Measurements from ENCODE around the gene ZNF830. TPM values are rescaled to one million over a fixed set of nuclear protein-coding genes. Genes with fewer than 3 reads are reported as not detected.

The ZNF830 gene
- total RNA-seq, 1 experiment from 2014 or later: 11.1 TPM

DNA sequence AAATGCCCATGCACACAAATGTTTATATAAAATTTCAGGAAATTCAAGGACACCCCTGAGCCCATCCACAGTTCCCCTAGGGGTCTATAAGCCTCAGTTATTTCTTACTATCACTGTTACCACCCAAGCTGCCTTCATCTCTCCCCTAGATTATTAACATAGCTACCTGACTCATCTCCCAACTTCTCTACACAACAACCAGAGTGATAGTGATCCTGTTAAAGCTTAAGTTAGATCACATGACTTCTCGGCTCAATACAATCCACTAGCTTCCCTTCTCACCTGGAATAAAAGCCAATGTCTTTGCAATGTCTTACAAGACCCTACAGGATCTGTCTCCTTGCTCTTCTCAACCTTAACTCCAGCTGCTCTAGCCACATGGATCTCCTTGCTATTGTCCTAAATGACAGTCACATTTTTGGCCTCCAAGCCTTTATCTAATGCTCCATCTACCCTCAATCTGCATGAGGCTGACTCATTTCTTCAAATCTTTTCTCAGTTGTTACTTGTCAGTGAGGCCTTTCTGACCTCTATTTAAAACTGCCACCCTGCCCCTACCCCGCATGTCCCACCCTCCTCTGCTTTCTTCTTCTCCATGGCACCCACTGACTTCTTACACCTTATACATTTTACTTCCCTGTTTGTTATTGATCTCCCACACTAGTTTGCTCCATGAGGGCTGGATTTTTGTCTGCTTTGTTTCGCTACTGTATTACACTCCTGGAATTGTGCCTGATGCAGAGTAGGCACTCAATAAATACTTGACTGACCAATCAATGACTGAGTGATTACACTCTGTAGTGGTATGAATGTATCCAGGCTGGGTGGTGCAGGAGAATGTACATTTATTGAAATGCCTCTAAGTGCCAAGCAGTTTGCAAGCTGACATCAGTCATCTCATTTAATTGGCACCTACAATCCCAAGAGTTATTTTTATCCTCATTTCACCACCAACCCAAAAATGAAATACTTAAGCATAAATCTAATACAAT, 13.8 kb downstream of the ZNF830 start:
- ChIA-PET POLR2A (no interaction called here), CTCF (no interaction called here), RAD21 (ENCODE audit: low non-redundant PET in 1 of 2, low total read pairs in 2 of 2, uncharacterized antibody in 2 of 2, unreplicated experiment in 2 of 2) (no interaction called here)
- no peak overlapping the region for H3K27ac ChIP-seq (ENCODE audit: low read depth, low read length)
- no peak overlapping the region for H2AFZ ChIP-seq (ENCODE audit: low read depth, low read length, poor library complexity, severe bottlenecking)
- no peak overlapping the region for H3K4me2 ChIP-seq (ENCODE audit: low read length)
- H3K9me2 ChIP-seq (ENCODE audit: insufficient read depth): no peaks in the 10 kb centered on the region
- no peak for TF ChIP-seq CEBPB (IDR thresholded peaks at IDR 0.05; ENCODE audit: low read depth)
- TF ChIP-seq CBX3 (IDR thresholded peaks at IDR 0.05; ENCODE audit: low read depth): no peak
- no peak for TF ChIP-seq POLR2AphosphoS5 (IDR thresholded peaks at IDR 0.05; ENCODE audit: low read depth, low read length)
- no peak overlapping the region for H3K9ac ChIP-seq (ENCODE audit: low read length)
- DNase-seq (ENCODE audit: low read depth, low spot score): no peak
- H3K36me3 ChIP-seq (ENCODE audit: control insufficient read depth in 1 of 2, insufficient read depth in 2 of 2, low read length in 2 of 2): no peaks in the 10 kb centered on the region
- H3K4me1 ChIP-seq (ENCODE audit: control insufficient read depth in 1 of 2, insufficient read depth in 2 of 2, low read length in 2 of 2): peaks cover 4 to 11% of the 10 kb centered on the region in 2 experiments; a peak in 3 of 4 replicates
- intact Hi-C loops (cut with micrococcal nuclease): no loop called here
- no peaks in the 10 kb centered on the region for H4K20me1 ChIP-seq (ENCODE audit: insufficient read depth)
- BruUV-seq (replicated peaks): no TSS peak
- H3K27me3 ChIP-seq (ENCODE audit: insufficient read depth, low read length): no peaks in the 10 kb centered on the region
- no peaks in the 10 kb centered on the region for H3K9me3 ChIP-seq (ENCODE audit: control insufficient read depth in 1 of 2, insufficient read depth in 1 of 2, low read depth in 1 of 2, low read length in 2 of 2)
- no peaks in the 10 kb centered on the region for H3K79me2 ChIP-seq (ENCODE audit: insufficient read depth, low read length)
- no peak overlapping the region for H3K4me3 ChIP-seq (replicated peaks in 1 of 2; ENCODE audit: low read depth in 1 of 2, low read length in 2 of 2)
- ATAC-seq: no peak

DNA sequence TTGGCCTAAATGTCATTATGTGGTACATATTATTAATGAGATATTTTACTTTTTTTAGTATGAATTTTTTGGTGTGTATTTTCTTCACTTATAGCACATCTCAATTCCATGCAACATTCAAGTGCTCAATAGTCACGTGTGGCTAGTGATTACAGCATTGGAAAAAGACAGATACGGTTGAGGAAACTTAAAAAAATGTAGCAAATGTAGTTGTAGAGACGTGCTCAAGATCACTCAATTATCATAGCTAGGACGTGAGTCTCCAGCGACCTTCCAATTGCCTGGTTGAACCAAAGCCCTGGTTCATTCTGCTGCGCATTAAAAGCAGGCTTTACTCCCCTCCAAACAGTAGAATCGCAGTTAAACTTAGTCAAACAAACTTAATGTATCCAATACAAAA, 17.8 kb downstream of the ZNF830 start:
- CTCF ChIA-PET: no interaction called here
- Histone ChIP-seq H3K4me2 (ENCODE audit: low read length) (peak overlapping the region; percentile 90), H4K20me1 (ENCODE audit: insufficient read depth) (no peaks in the 10 kb centered on the region)

More for the DNA sequence above, 17.8 kb downstream of the ZNF830 start:
- no TSS peak for BruUV-seq (replicated peaks)
- intact Hi-C loops (cut with micrococcal nuclease): no loop called here
- TF ChIP-seq SP1 (IDR thresholded peaks at IDR 0.05; ENCODE audit: low read depth): no peak
- TF ChIP-seq POLR2A (IDR thresholded peaks at IDR 0.05; ENCODE audit: borderline replicate concordance, extremely low read depth, insufficient read depth, insufficient read length): no peak
- TF ChIP-seq SRF (IDR thresholded peaks at IDR 0.05; ENCODE audit: low read depth): no peak
- TF ChIP-seq RAD21 (IDR thresholded peaks at IDR 0.05; ENCODE audit: low read depth): no peak
- TF ChIP-seq ELF1 (IDR thresholded peaks at IDR 0.05; ENCODE audit: borderline replicate concordance, low read depth): no peak
- no peak for TF ChIP-seq CEBPB (IDR thresholded peaks at IDR 0.05; ENCODE audit: low read depth)
- TF ChIP-seq, protein P1, sequence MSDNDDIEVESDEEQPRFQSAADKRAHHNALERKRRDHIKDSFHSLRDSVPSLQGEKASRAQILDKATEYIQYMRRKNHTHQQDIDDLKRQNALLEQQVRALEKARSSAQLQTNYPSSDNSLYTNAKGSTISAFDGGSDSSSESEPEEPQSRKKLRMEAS (IDR thresholded peaks at IDR 0.05): no peak
- TF ChIP-seq ZFX (IDR thresholded peaks at IDR 0.05): no peak
- no peak for TF ChIP-seq EGR1 (IDR thresholded peaks at IDR 0.05; ENCODE audit: low read depth)
- ChIA-PET POLR2A (interaction anchor here (1.4 to 1.8 kb wide), 2 partner anchors 10 to 13 kb away, joined by 4 to 5 read pairs; no protein-coding TSS in a partner anchor), RAD21 (ENCODE audit: low non-redundant PET in 1 of 2, low total read pairs in 2 of 2, uncharacterized antibody in 2 of 2, unreplicated experiment in 2 of 2) (no interaction called here)
- no peaks in the 10 kb centered on the region for H3K36me3 ChIP-seq (ENCODE audit: control insufficient read depth in 1 of 2, insufficient read depth in 2 of 2, low read length in 2 of 2)
- H3K79me2 ChIP-seq (ENCODE audit: insufficient read depth, low read length): peaks cover 29% of the 10 kb centered on the region
- peak overlapping the region; percentile 93; the same call in 1 of the 2 replicates for H3K9ac ChIP-seq (ENCODE audit: low read length)
- H3K9me3 ChIP-seq (ENCODE audit: control insufficient read depth in 1 of 2, insufficient read depth in 1 of 2, low read depth in 1 of 2, low read length in 2 of 2): no peaks in the 10 kb centered on the region
- H3K27ac ChIP-seq (ENCODE audit: low read depth, low read length): peak overlapping the region; percentile 87; the same call in 1 of the 2 replicates
- H3K27me3 ChIP-seq (ENCODE audit: insufficient read depth, low read length): no peaks in the 10 kb centered on the region
- H2AFZ ChIP-seq (ENCODE audit: low read depth, low read length, poor library complexity, severe bottlenecking): no peak overlapping the region
- H3K9me2 ChIP-seq (ENCODE audit: insufficient read depth): no peaks in the 10 kb centered on the region
- no peak for ATAC-seq
- no peak for DNase-seq (ENCODE audit: low read depth, low spot score)
- peak overlapping the region; percentile 68 to 80; a peak in 3 of 4 replicates for H3K4me3 ChIP-seq (replicated peaks in 1 of 2; ENCODE audit: low read depth in 1 of 2, low read length in 2 of 2)
- H3K4me1 ChIP-seq (ENCODE audit: control insufficient read depth in 1 of 2, insufficient read depth in 2 of 2, low read length in 2 of 2): peaks cover 9 to 19% of the 10 kb centered on the region in 2 experiments; a peak in 3 of 4 replicates
